Tibial artery (tissue), 4 donors: ENCODE measurements around the gene BCO2.

Source experiments
- DNase-seq, 2 donors: peaks; one replicate each; pipeline ENCODE4 v3.0.0-alpha.2; 2019
- H3K27ac ChIP-seq, 2 donors: fragments of 200-600 bp; sonication (generic) in 1 of 2; 1 replicate in 1 of 2; 2 replicates in 1 of 2; pipeline ENCODE4 v1.5.1; 2018 to 2019; ENCODE audit warnings: mild to moderate bottlenecking in 1 of 2
- H3K27me3 ChIP-seq, 2 donors: fragments of 200-600 bp; sonication (generic) in 1 of 2; one replicate each; pipeline versions ENCODE4 v1.5.1 to v1.6.0; 2016 to 2019
- H3K36me3 ChIP-seq, 3 donors: fragments of 200-600 bp; sonication (generic) in 2 of 3; one replicate each; pipeline ENCODE4 v1.5.1; 2016 to 2019; ENCODE audit warnings: mild to moderate bottlenecking in 2 of 3
- H3K4me1 ChIP-seq, 4 donors: fragments of 200-600 bp; sonication (generic) in 2 of 4; 1 replicate in 3 of 4; 2 replicates in 1 of 4; pipeline ENCODE4 v1.5.1; 2016 to 2019
- H3K4me3 ChIP-seq, 2 donors: fragments of 200-600 bp; sonication (generic) in 1 of 2; 1 replicate in 1 of 2; 2 replicates in 1 of 2; pipeline ENCODE4 v1.5.1; 2018 to 2019; ENCODE audit warnings: mild to moderate bottlenecking in 2 of 2
- H3K9me3 ChIP-seq, 3 donors: fragments of 200-600 bp; sonication (generic) in 1 of 3; one replicate each; pipeline ENCODE4 v1.5.1; 2016 to 2019
- CTCF ChIP-seq, 2 experiments: fragments of 200-600 bp in 1 of 2; fragments of 450-650 bp in 1 of 2; IDR thresholded peaks; one replicate each; pipeline ENCODE4 v1.5.1; 2017 to 2019; ENCODE audit warnings: antibody characterized with exemption in 2 of 2, mild to moderate bottlenecking in 1 of 2, moderate library complexity in 1 of 2
- intact Hi-C: fragments of 100-400 bp; cut with DNase I; formaldehyde crosslinking; loops from one replicate; pipeline ENCODE4 v1.15.0; 2023; ENCODE audit warnings: low total_unique reads

BCO2 gene

GRCh38 chr11:112163875-112164685 is 11.2 kb upstream of the BCO2 start, which contains the start of gene IL18:
TSS of gene IL18 (minus strand) at chr11:112164094. CDS start at chr11:112155053, 9,041 bp downstream.
- no peak within 1 kb of the TSS for H3K27ac ChIP-seq
- peak within 1 kb of the TSS; percentile 7 to 18 for H3K4me3 ChIP-seq
- peak; percentile 41 to 67 for DNase-seq
- TF ChIP-seq CTCF (IDR thresholded peaks at IDR 0.05) = no peak
- no peaks in the 10 kb centered on the region for H3K27me3 ChIP-seq
- H3K4me1 ChIP-seq = no peaks in the 10 kb centered on the region
- intact Hi-C loops = no loop called here
- no peaks in the 10 kb centered on the region for H3K9me3 ChIP-seq
- no peaks in the 10 kb centered on the region for H3K36me3 ChIP-seq

- H3K36me3 ChIP-seq = no peaks in the 10 kb centered on the region
- DNase-seq = no peak
- H3K4me1 ChIP-seq = no peaks in the 10 kb centered on the region
- no peaks in the 10 kb centered on the region for H3K27me3 ChIP-seq
- intact Hi-C loops = no loop called here
- no peak overlapping the region for H3K27ac ChIP-seq
- no peak for TF ChIP-seq CTCF (IDR thresholded peaks at IDR 0.05)
- H3K4me3 ChIP-seq = no peak overlapping the region
- no peaks in the 10 kb centered on the region for H3K9me3 ChIP-seq
Observed at GRCh38 chr11:112165049-112165448, 10.3 kb upstream of the BCO2 start.

- DNase-seq = peak in 1 of 2 donors; percentile 22
- intact Hi-C loops = no loop called here
- Histone ChIP-seq H3K27me3 (no peaks in the 10 kb centered on the region), H3K27ac (no peak overlapping the region), H3K4me1 (no peaks in the 10 kb centered on the region), H3K9me3 (no peaks in the 10 kb centered on the region), H3K36me3 (no peaks in the 10 kb centered on the region), H3K4me3 (no peak overlapping the region)
- no peak for TF ChIP-seq CTCF (IDR thresholded peaks at IDR 0.05)
Observed at GRCh38 chr11:112166562-112166961, 8.8 kb upstream of the BCO2 start.

- TF ChIP-seq CTCF (IDR thresholded peaks at IDR 0.05) = no peak
- intact Hi-C loops = no loop called here
- H3K9me3 ChIP-seq = no peaks in the 10 kb centered on the region
- no peak for DNase-seq
- H3K36me3 ChIP-seq = no peaks in the 10 kb centered on the region
- no peak within 1 kb of the TSS for H3K27ac ChIP-seq
- H3K27me3 ChIP-seq = no peaks in the 10 kb centered on the region
- H3K4me1 ChIP-seq = no peaks in the 10 kb centered on the region
- no peak within 1 kb of the TSS for H3K4me3 ChIP-seq
Observed at GRCh38 chr11:112167145-112167544, 8.2 kb upstream of the BCO2 start, which contains the start of gene TEX12. TSS of gene TEX12 (plus strand) at chr11:112167372. CDS start at chr11:112169269, 1,897 bp downstream.

GRCh38 chr11:112172362-112172994 is 2.8 kb upstream of the BCO2 start:
- no peak for TF ChIP-seq CTCF (IDR thresholded peaks at IDR 0.05)
- no peak for DNase-seq
- H3K4me3 ChIP-seq = no peak overlapping the region
- no peaks in the 10 kb centered on the region for H3K27me3 ChIP-seq
- intact Hi-C loops = loop anchor here (10.0 kb wide), 1 partner anchor 58 kb away; no protein-coding TSS in a partner anchor
- H3K4me1 ChIP-seq = peaks cover 0 to 24% (median 5%) of the 10 kb centered on the region in 4 donors
- H3K9me3 ChIP-seq = no peaks in the 10 kb centered on the region
- no peak overlapping the region for H3K27ac ChIP-seq
- no peaks in the 10 kb centered on the region for H3K36me3 ChIP-seq
